ENCODE measurements around the gene GDPGP1. TPM values are rescaled to one million over a fixed set of nuclear protein-coding genes. Genes with fewer than 3 reads are reported as not detected.

Gene GDPGP1
- total RNA-seq, 1 experiment from 2014 or later, result 22.8 TPM

GRCh38 chr15:90248789-90249202, 14.8 kb downstream of the GDPGP1 start:
- POLR2A ChIA-PET, result interaction anchor here (0.6 to 2.5 kb wide), 7 partner anchors 13 to 330 kb away, joined by 3 to 8 read pairs (median 6); partner anchors contain the start of genes CIB1 and GDPGP1
- intact Hi-C loops (cut with micrococcal nuclease; ENCODE audit: unreplicated experiment), result no loop called here
- Histone ChIP-seq H3K36me3 (ENCODE audit: control insufficient read depth, insufficient read depth, low read length) (no peaks in the 10 kb centered on the region), H3K4me1 (ENCODE audit: control insufficient read depth, insufficient read depth, low read length) (peaks cover 10% of the 10 kb centered on the region), H3K9me3 (ENCODE audit: control insufficient read depth, insufficient read depth, low read depth, low read length) (no peaks in the 10 kb centered on the region), H3K27ac (ENCODE audit: low read length) (peak overlapping the region; percentile 64), H3K4me3 (ENCODE audit: low read depth in 2 of 2, low read length in 2 of 2) (peak overlapping the region; percentile 59 to 83), H3K27me3 (ENCODE audit: control insufficient read depth, insufficient read depth, low read length) (no peaks in the 10 kb centered on the region)
- DNase-seq (ENCODE audit: low read depth, low spot score), result no peak
- TF ChIP-seq TCF7L2 (IDR thresholded peaks at IDR 0.05; ENCODE audit: low read depth, low read length), result no peak
- TF ChIP-seq, protein P1, sequence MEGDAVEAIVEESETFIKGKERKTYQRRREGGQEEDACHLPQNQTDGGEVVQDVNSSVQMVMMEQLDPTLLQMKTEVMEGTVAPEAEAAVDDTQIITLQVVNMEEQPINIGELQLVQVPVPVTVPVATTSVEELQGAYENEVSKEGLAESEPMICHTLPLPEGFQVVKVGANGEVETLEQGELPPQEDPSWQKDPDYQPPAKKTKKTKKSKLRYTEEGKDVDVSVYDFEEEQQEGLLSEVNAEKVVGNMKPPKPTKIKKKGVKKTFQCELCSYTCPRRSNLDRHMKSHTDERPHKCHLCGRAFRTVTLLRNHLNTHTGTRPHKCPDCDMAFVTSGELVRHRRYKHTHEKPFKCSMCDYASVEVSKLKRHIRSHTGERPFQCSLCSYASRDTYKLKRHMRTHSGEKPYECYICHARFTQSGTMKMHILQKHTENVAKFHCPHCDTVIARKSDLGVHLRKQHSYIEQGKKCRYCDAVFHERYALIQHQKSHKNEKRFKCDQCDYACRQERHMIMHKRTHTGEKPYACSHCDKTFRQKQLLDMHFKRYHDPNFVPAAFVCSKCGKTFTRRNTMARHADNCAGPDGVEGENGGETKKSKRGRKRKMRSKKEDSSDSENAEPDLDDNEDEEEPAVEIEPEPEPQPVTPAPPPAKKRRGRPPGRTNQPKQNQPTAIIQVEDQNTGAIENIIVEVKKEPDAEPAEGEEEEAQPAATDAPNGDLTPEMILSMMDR (IDR thresholded peaks at IDR 0.05), result no peak
- TF ChIP-seq, protein P2, sequence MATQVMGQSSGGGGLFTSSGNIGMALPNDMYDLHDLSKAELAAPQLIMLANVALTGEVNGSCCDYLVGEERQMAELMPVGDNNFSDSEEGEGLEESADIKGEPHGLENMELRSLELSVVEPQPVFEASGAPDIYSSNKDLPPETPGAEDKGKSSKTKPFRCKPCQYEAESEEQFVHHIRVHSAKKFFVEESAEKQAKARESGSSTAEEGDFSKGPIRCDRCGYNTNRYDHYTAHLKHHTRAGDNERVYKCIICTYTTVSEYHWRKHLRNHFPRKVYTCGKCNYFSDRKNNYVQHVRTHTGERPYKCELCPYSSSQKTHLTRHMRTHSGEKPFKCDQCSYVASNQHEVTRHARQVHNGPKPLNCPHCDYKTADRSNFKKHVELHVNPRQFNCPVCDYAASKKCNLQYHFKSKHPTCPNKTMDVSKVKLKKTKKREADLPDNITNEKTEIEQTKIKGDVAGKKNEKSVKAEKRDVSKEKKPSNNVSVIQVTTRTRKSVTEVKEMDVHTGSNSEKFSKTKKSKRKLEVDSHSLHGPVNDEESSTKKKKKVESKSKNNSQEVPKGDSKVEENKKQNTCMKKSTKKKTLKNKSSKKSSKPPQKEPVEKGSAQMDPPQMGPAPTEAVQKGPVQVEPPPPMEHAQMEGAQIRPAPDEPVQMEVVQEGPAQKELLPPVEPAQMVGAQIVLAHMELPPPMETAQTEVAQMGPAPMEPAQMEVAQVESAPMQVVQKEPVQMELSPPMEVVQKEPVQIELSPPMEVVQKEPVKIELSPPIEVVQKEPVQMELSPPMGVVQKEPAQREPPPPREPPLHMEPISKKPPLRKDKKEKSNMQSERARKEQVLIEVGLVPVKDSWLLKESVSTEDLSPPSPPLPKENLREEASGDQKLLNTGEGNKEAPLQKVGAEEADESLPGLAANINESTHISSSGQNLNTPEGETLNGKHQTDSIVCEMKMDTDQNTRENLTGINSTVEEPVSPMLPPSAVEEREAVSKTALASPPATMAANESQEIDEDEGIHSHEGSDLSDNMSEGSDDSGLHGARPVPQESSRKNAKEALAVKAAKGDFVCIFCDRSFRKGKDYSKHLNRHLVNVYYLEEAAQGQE (IDR thresholded peaks at IDR 0.05; ENCODE audit: insufficient read depth in 1 of 2, low read depth in 2 of 2, low read length in 1 of 2), result no peak
- in situ Hi-C loops (cut with HindIII; ENCODE audit: low pct_unique_long_range_greater_than_20kb, low sequenced_read_pairs), result no loop called here
- CTCF ChIA-PET, result interaction anchor here (0.6 to 1.8 kb wide), 4 partner anchors 26 to 106 kb away, joined by 3 to 8 read pairs (median 6); no protein-coding TSS in a partner anchor
- BruUV-seq (replicated peaks), result no TSS peak
- ATAC-seq, result peak; percentile 31

DNA sequence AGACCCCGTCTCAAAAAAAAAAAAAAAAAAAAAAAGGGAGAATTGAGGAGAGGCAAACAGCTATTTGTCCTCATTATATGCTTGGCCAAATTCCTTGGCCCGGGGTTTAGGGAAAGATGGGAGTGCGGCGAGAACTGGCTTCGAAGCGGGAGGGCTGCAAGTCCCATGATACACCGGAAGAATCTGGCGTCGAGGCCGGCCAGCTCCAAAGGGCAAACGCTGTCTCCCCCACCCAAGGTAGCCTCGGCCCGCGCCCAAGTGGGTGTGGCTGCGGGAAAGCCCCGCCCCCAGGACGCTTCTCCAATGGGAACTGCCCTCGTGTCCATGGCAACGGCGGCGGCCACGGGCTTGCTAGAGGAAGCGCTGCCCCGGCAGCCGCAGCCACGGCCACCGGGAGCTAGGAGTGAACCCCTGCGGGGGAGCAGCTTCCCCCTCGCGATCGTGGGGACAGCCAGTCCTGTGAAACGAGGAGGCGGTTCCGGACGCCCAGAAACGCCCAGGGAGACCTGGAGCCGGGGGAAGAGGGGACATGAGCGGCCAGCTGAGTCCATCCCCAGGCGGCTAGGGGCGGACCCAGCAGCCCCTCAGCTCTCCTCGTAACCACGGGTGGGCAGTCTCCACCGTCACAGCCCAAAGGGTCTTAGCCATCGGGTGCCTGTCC, 15.3 kb downstream of the GDPGP1 start, which contains the start of gene TTLL13:
Gene TTLL13 (plus strand): TSS at position 354 of the 661 bp plus-strand sequence. CDS start 1,075 bp downstream, outside the sequence.
- ChIA-PET CTCF (interaction anchor here (0.5 to 1.8 kb wide), 5 partner anchors 26 to 106 kb away, joined by 3 to 8 read pairs (median 5); no protein-coding TSS in a partner anchor), POLR2A (interaction anchor here (0.6 to 2.5 kb wide), 7 partner anchors 12 to 331 kb away, joined by 3 to 8 read pairs (median 6); partner anchors contain the start of genes CIB1 and GDPGP1)
- BruUV-seq (replicated peaks), result no TSS peak
- DNase-seq (ENCODE audit: low read depth, low spot score) (no peak), ATAC-seq (peak; percentile 96)
- in situ Hi-C loops (cut with HindIII; ENCODE audit: low pct_unique_long_range_greater_than_20kb, low sequenced_read_pairs) (no loop called here), intact Hi-C loops (cut with micrococcal nuclease; ENCODE audit: unreplicated experiment) (no loop called here)
- Histone ChIP-seq H3K27me3 (ENCODE audit: control insufficient read depth, insufficient read depth, low read length) (no peaks in the 10 kb centered on the region), H3K27ac (ENCODE audit: low read length) (peak within 1 kb of the TSS; percentile 68), H3K9me3 (ENCODE audit: control insufficient read depth, insufficient read depth, low read depth, low read length) (no peaks in the 10 kb centered on the region), H3K4me3 (ENCODE audit: low read depth in 2 of 2, low read length in 2 of 2) (peak within 1 kb of the TSS; percentile 59 to 83), H3K4me1 (ENCODE audit: control insufficient read depth, insufficient read depth, low read length) (peaks cover 10% of the 10 kb centered on the region), H3K36me3 (ENCODE audit: control insufficient read depth, insufficient read depth, low read length) (no peaks in the 10 kb centered on the region)
- TF ChIP-seq POLR2AphosphoS5 (IDR thresholded peaks at IDR 0.05; ENCODE audit: low read depth, low read length) (peak; percentile 70), TCF7L2 (IDR thresholded peaks at IDR 0.05; ENCODE audit: low read depth, low read length) (no peak)
- TF ChIP-seq, protein P2 (IDR thresholded peaks at IDR 0.05; ENCODE audit: insufficient read depth in 1 of 2, low read depth in 2 of 2, low read length in 1 of 2), result no peak
- TF ChIP-seq, protein P1 (IDR thresholded peaks at IDR 0.05), result no peak
